Progenitor cell of endocrine pancreas (in vitro differentiated cells): Measurements from ENCODE around the gene CST7. TPM values are rescaled to one million over a fixed set of nuclear protein-coding genes. Genes with fewer than 3 reads are reported as not detected.

ENCODE experiments used
- DNase-seq: peaks from one replicate; pipeline ENCODE4 v3.0.0; 2021; ENCODE audit warnings: low spot score; ENCODE audit not compliant: unreplicated experiment
- H3K27ac Mint-ChIP-seq: 2 replicates; pipeline ENCODE4 v1.8.0; 2021; ENCODE audit warnings: mild to moderate bottlenecking, moderate library complexity, mixed read lengths
- H3K27me3 Mint-ChIP-seq: 2 replicates; pipeline ENCODE4 v1.8.0; 2021; ENCODE audit warnings: mixed read lengths
- H3K36me3 Mint-ChIP-seq: 2 replicates; pipeline ENCODE4 v1.8.0; 2022; ENCODE audit warnings: mixed read lengths; ENCODE audit not compliant: insufficient read depth
- H3K4me1 Mint-ChIP-seq: 2 replicates; pipeline ENCODE4 v1.8.0; 2021; ENCODE audit warnings: low read depth, mixed read lengths
- H3K4me3 Mint-ChIP-seq: 2 replicates; pipeline ENCODE4 v1.8.0; 2021; ENCODE audit warnings: low read depth, mild to moderate bottlenecking, moderate library complexity, mixed read lengths
- H3K9me3 Mint-ChIP-seq: 2 replicates; pipeline ENCODE4 v1.8.0; 2021; ENCODE audit warnings: low read depth, mixed read lengths
- CTCF ChIP-seq: fragments of 200-600 bp; sonication (generic); IDR thresholded peaks from one replicate; pipeline ENCODE4 v1.5.0; 2021; ENCODE audit warnings: antibody characterized with exemption, mild to moderate bottlenecking; ENCODE audit not compliant: unreplicated experiment
- total RNA-seq: library from RNA; stranded (reverse); gene quantifications from 2 replicates; pipeline ENCODE4 v1.2.1, GENCODE V29; 2021

Gene CST7
- total RNA-seq, 1 donor from 2014 or later: not detected

- Mint-ChIP-seq H3K36me3 (no peaks in the 10 kb centered on the region), H3K27me3 (peaks cover 11% of the 10 kb centered on the region), H3K27ac (no peak overlapping the region), H3K4me3 (no peak overlapping the region), H3K4me1 (peaks cover 6% of the 10 kb centered on the region), H3K9me3 (no peaks in the 10 kb centered on the region)
- TF ChIP-seq CTCF: no peak
- DNase-seq: no peak
Measured at GRCh38 chr20:24915440-24915839, 33.6 kb upstream of the CST7 start.

GRCh38 chr20:24915892-24916291, 33.2 kb upstream of the CST7 start:
- peaks cover 11% of the 10 kb centered on the region for H3K27me3 Mint-ChIP-seq
- no peak for DNase-seq
- TF ChIP-seq CTCF: no peak
- H3K27ac Mint-ChIP-seq: no peak overlapping the region
- no peaks in the 10 kb centered on the region for H3K36me3 Mint-ChIP-seq
- H3K4me3 Mint-ChIP-seq: no peak overlapping the region
- H3K4me1 Mint-ChIP-seq: peaks cover 7% of the 10 kb centered on the region
- H3K9me3 Mint-ChIP-seq: no peaks in the 10 kb centered on the region

- Mint-ChIP-seq H3K4me3 (no peak overlapping the region), H3K4me1 (peaks cover 7% of the 10 kb centered on the region), H3K9me3 (peaks cover 5% of the 10 kb centered on the region), H3K27ac (no peak overlapping the region), H3K27me3 (peaks cover 11% of the 10 kb centered on the region), H3K36me3 (peaks cover under 1% of the 10 kb centered on the region)
- TF ChIP-seq CTCF: no peak
- DNase-seq: no peak
Measured at GRCh38 chr20:24916412-24916811, 32.7 kb upstream of the CST7 start.

- no peak for TF ChIP-seq CTCF
- Mint-ChIP-seq H3K9me3 (peaks cover 8% of the 10 kb centered on the region), H3K27me3 (peaks cover 11% of the 10 kb centered on the region), H3K4me3 (no peak overlapping the region), H3K36me3 (peaks cover 1% of the 10 kb centered on the region), H3K4me1 (peaks cover 7% of the 10 kb centered on the region), H3K27ac (no peak overlapping the region)
- DNase-seq: no peak
Measured at GRCh38 chr20:24917056-24917455, 32.0 kb upstream of the CST7 start.

- Mint-ChIP-seq H3K27ac (no peak overlapping the region), H3K9me3 (peaks cover 8% of the 10 kb centered on the region), H3K36me3 (peaks cover 1% of the 10 kb centered on the region), H3K27me3 (peaks cover 8% of the 10 kb centered on the region), H3K4me3 (no peak overlapping the region), H3K4me1 (peaks cover 7% of the 10 kb centered on the region)
- peak; percentile 97 for TF ChIP-seq CTCF
- peak; percentile 67 for DNase-seq
Measured at GRCh38 chr20:24917797-24918578, 31.1 kb upstream of the CST7 start.
